Activated CD8-positive, alpha-beta T cell treated with anti-CD3 and anti-CD28 coated beads, Interleukin-2, amount 10 ng/mL, durations not matched to agents 7 days and 5 days (primary cell): ENCODE data around the gene HRAS. TPM values are rescaled to one million over a fixed set of nuclear protein-coding genes. Genes with fewer than 3 reads are reported as not detected.
A peak's percentile ranks its signal among the peaks of the same experiment; 100 is the strongest.

Experiments used
- ATAC-seq: fragments of 150-1000 bp; cut with Tn5 transposase; one replicate; pipeline ENCODE4 v1.10.0; 2021; ENCODE audit warnings: moderate library complexity
- CTCF ChIA-PET: fragments of 350-600 bp; sonication (Branson Sonifier 250); formaldehyde crosslinking; loops from one replicate; lab custom pipeline; 2021; ENCODE audit warnings: antibody characterized with exemption; lab: Charles Lee
- POLR2A ChIA-PET: fragments of 350-600 bp; sonication (Branson Sonifier 250); formaldehyde crosslinking; loops from one replicate; lab custom pipeline; 2021; ENCODE audit warnings: antibody characterized with exemption; lab: Charles Lee
- DNase-seq: peaks from one replicate; pipeline ENCODE4 v3.0.0-alpha.2; 2020
- H3K27ac Mint-ChIP-seq: one replicate; pipeline ENCODE4 v1.8.0; 2021; ENCODE audit warnings: mild to moderate bottlenecking, mixed read lengths
- H3K27me3 Mint-ChIP-seq: one replicate; pipeline ENCODE4 v1.8.0; 2021; ENCODE audit warnings: low read depth, mixed read lengths
- H3K36me3 Mint-ChIP-seq: one replicate; pipeline ENCODE4 v1.8.0; 2021; ENCODE audit warnings: low read depth, mixed read lengths
- H3K4me1 Mint-ChIP-seq: one replicate; pipeline ENCODE4 v1.8.0; 2021; ENCODE audit warnings: low read depth, mixed read lengths
- H3K4me3 Mint-ChIP-seq: one replicate; pipeline ENCODE4 v1.8.0; 2021; ENCODE audit warnings: mild to moderate bottlenecking, mixed read lengths
- H3K9me3 Mint-ChIP-seq: one replicate; pipeline ENCODE4 v1.8.0; 2022; ENCODE audit warnings: mixed read lengths; ENCODE audit not compliant: insufficient read depth
- total RNA-seq, 2 experiments: library from RNA; stranded (reverse); gene quantifications; one replicate each; pipeline ENCODE4 v1.2.3, GENCODE V29; 2021

HRAS gene
- total RNA-seq, 2 experiments from 2014 or later: 58.7 to 68.9 TPM

DNA sequence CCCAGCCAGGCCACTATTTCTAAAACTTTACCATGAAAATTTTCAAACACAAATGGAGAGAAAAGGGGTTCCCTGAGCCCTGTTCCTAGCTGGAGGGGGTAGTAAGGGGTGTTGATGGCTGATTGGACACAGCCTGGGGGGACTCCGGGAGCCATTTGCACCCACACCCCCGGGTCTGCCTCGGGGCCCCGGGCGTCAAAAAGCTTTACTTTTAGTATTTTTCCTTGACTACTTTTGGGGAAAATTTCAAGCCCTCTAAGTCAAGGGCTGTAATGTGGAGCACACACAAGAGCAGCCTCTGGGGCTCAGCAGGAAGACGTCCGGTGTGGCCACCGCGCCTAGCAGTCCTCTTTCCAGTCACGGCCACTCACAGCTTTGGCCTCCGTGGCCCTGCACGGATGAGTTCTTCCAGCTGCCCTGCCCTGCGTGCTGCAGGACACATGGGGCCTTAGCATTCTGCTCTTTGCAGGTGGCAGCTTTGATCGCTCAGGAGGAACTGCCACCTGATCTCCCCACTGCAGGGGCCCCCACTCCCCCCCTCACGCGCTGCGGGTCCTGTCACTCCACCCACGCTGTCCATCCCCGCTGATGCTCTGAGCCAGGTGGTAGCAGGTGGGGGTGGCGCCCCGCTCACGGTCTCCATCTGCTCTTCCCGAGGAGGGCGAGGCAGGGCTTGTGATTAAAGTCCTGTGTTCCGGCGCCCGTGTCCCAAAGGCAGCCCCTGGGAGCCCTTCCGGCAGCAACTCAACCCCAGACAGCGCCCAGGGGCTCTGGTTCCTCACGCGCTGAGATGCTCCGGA is 42.7 kb downstream of the HRAS start:
- no peaks in the 10 kb centered on the region for H3K9me3 Mint-ChIP-seq
- ChIA-PET POLR2A (interaction anchor here (0.6 to 1.6 kb wide), 2 partner anchors 54 to 1358 kb away, joined by 4 read pairs; no protein-coding TSS in a partner anchor), CTCF (interaction anchor here (1.1 kb wide), 1 partner anchor 43 kb away, joined by 3 read pairs; the partner anchor contains the start of gene PTDSS2)
- no peak overlapping the region for H3K27ac Mint-ChIP-seq
- no peaks in the 10 kb centered on the region for H3K27me3 Mint-ChIP-seq
- ATAC-seq (no peak), DNase-seq (no peak)
- H3K4me1 Mint-ChIP-seq: peaks cover 11% of the 10 kb centered on the region
- peaks cover 17% of the 10 kb centered on the region for H3K36me3 Mint-ChIP-seq
- H3K4me3 Mint-ChIP-seq: no peak overlapping the region

GRCh38 chr11:491358-491757 is 44.0 kb downstream of the HRAS start:
- H3K9me3 Mint-ChIP-seq: no peaks in the 10 kb centered on the region
- ATAC-seq (no peak), DNase-seq (no peak)
- ChIA-PET CTCF (no interaction called here), POLR2A (no interaction called here)
- H3K27me3 Mint-ChIP-seq: no peaks in the 10 kb centered on the region
- no peak overlapping the region for H3K27ac Mint-ChIP-seq
- H3K4me3 Mint-ChIP-seq: no peak overlapping the region
- H3K4me1 Mint-ChIP-seq: no peaks in the 10 kb centered on the region
- peaks cover 5% of the 10 kb centered on the region for H3K36me3 Mint-ChIP-seq

- DNase-seq (no peak), ATAC-seq (no peak)
- no peak overlapping the region for H3K4me3 Mint-ChIP-seq
- H3K27me3 Mint-ChIP-seq: no peaks in the 10 kb centered on the region
- POLR2A ChIA-PET: no interaction called here
- no peaks in the 10 kb centered on the region for H3K4me1 Mint-ChIP-seq
- H3K9me3 Mint-ChIP-seq: no peaks in the 10 kb centered on the region
- H3K36me3 Mint-ChIP-seq: peaks cover 4% of the 10 kb centered on the region
- CTCF ChIA-PET: no interaction called here
- H3K27ac Mint-ChIP-seq: no peak overlapping the region
These were observed 44.5 kb downstream of the HRAS start for GRCh38 chr11:490930-491260.

DNA sequence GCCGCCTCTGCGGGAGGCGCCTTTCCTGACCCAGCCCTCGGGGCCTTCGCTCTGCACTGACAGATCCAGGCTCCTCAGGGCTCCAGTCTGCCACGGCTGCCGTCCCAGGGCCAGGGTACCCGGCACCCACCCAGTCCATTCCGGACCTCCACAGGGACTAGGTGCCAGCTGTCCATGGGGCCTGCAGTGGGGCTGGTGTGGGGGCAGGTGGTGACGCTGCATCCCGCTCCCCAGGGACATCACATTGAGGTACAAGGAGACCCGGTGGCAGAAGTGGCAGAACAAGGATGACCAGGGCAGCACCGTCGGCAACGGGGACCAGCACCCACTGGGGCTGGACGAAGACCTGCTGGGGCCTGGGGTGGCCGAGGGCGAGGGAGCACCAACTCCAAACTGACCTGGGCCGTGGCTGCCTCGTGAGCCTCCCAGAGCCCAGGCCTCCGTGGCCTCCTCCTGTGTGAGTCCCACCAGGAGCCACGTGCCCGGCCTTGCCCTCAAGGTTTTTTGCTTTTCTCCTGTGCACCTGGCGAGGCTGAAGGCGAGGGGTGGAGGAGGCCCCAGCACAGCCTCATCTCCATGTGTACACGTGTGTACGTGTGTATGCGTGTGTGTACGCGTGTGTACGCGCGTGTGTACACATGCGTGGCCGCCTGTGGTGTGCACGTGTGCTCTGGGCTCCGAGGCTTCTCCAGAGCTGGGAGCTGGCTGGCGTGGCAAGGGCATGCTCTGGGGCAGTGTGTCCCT is 45.0 kb downstream of the HRAS start:
- no peak overlapping the region for H3K4me3 Mint-ChIP-seq
- ChIA-PET POLR2A (no interaction called here), CTCF (no interaction called here)
- ATAC-seq (no peak), DNase-seq (no peak)
- H3K36me3 Mint-ChIP-seq: peaks cover 2% of the 10 kb centered on the region
- H3K9me3 Mint-ChIP-seq: no peaks in the 10 kb centered on the region
- no peak overlapping the region for H3K27ac Mint-ChIP-seq
- H3K27me3 Mint-ChIP-seq: no peaks in the 10 kb centered on the region
- H3K4me1 Mint-ChIP-seq: no peaks in the 10 kb centered on the region

DNA sequence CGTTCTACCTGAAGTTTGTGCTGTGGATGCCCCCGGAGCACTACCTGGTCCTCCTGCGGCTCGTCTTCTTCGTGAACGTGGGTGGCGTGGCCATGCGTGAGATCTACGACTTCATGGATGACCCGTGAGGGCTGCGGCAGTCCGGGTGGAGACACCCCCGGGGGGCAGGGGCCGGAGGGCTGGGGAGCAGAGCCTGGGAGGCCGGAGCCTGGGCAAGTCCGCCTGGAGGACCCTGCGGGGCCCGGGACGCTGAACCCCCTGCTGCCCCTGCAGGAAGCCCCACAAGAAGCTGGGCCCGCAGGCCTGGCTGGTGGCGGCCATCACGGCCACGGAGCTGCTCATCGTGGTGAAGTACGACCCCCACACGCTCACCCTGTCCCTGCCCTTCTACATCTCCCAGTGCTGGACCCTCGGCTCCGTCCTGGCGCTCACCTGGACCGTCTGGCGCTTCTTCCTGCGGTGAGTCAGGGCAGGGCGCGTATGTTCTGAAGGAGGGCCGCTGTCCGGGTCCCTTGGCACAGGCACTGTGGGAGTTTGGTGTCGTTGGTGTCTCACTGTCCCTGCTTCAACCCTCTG is 45.7 kb downstream of the HRAS start:
- Mint-ChIP-seq H3K36me3 (peaks cover 2% of the 10 kb centered on the region), H3K4me1 (no peaks in the 10 kb centered on the region), H3K4me3 (no peak overlapping the region), H3K27ac (no peak overlapping the region), H3K9me3 (no peaks in the 10 kb centered on the region), H3K27me3 (no peaks in the 10 kb centered on the region)
- CTCF ChIA-PET: no interaction called here
- DNase-seq (no peak), ATAC-seq (no peak)
- POLR2A ChIA-PET: no interaction called here

DNA sequence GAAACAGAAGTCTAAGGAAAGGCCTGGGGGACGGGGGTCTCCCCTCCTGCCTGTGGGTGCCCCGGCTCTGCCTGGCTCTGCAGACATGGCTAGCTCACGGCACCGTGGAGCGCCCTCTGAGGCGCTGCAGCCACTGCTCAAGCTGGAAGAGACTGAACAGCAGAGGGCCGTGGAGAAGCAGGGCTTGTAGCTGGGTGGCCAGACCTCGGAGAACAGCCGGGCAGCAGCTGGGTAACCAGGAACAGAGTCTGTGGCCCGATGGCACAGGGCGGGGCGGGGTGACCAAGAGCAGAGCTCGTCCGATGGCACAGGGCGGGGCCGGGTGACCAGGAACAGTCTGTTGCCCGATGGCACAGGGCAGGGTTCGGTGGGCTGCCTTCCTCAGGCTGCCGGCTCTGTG is 46.4 kb downstream of the HRAS start:
- no peak for DNase-seq
- no peaks in the 10 kb centered on the region for H3K27me3 Mint-ChIP-seq
- H3K36me3 Mint-ChIP-seq: no peaks in the 10 kb centered on the region
- no peak overlapping the region for H3K4me3 Mint-ChIP-seq
- no peaks in the 10 kb centered on the region for H3K9me3 Mint-ChIP-seq
- H3K4me1 Mint-ChIP-seq: no peaks in the 10 kb centered on the region
- CTCF ChIA-PET: no interaction called here
- POLR2A ChIA-PET: no interaction called here
- H3K27ac Mint-ChIP-seq: peak overlapping the region; percentile 43
- ATAC-seq: no peak

DNA sequence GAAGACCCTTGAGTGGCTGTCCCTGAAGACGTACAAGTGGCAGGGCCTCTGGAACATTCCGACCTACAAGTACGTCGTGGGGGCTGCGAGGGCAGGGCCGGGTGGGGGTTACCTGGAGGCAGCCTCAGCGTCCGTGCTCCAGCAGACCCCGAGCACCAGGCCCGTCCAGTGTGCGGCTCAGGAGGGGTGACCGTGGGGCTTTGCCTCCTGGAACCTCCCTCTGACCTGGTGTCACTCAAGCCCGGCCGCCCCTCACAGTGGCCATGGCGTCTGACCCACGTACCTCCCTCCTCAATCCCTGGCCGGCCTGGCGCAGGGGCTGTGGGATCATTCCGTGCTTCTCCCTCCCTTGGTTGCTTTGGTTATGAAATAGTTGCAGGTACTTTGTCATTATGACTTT is 46.8 kb downstream of the HRAS start:
- Mint-ChIP-seq H3K36me3 (no peaks in the 10 kb centered on the region), H3K4me1 (no peaks in the 10 kb centered on the region), H3K4me3 (no peak overlapping the region), H3K9me3 (no peaks in the 10 kb centered on the region), H3K27me3 (no peaks in the 10 kb centered on the region), H3K27ac (no peak overlapping the region)
- ChIA-PET CTCF (no interaction called here), POLR2A (no interaction called here)
- ATAC-seq: no peak
- DNase-seq: no peak

- H3K27me3 Mint-ChIP-seq: no peaks in the 10 kb centered on the region
- H3K27ac Mint-ChIP-seq: no peak overlapping the region
- DNase-seq (no peak), ATAC-seq (no peak)
- H3K36me3 Mint-ChIP-seq: no peaks in the 10 kb centered on the region
- POLR2A ChIA-PET: no interaction called here
- H3K4me3 Mint-ChIP-seq: no peak overlapping the region
- H3K9me3 Mint-ChIP-seq: no peaks in the 10 kb centered on the region
- CTCF ChIA-PET: no interaction called here
- no peaks in the 10 kb centered on the region for H3K4me1 Mint-ChIP-seq
These were observed 47.3 kb downstream of the HRAS start for GRCh38 chr11:488062-488461.

GRCh38 chr11:487571-488021 is 47.8 kb downstream of the HRAS start:
- ATAC-seq: no peak

GRCh38 chr11:486189-486588 is 49.2 kb downstream of the HRAS start:
- H3K4me1 Mint-ChIP-seq: no peaks in the 10 kb centered on the region
- H3K27ac Mint-ChIP-seq: no peak overlapping the region
- H3K9me3 Mint-ChIP-seq: no peaks in the 10 kb centered on the region
- ChIA-PET POLR2A (no interaction called here), CTCF (no interaction called here)
- H3K36me3 Mint-ChIP-seq: no peaks in the 10 kb centered on the region
- no peak for DNase-seq
- ATAC-seq: no peak
- H3K27me3 Mint-ChIP-seq: no peaks in the 10 kb centered on the region
- no peak overlapping the region for H3K4me3 Mint-ChIP-seq

More at GRCh38 chr11:487571-488021, 47.8 kb downstream of the HRAS start:
- no peak for DNase-seq
- ChIA-PET POLR2A (no interaction called here), CTCF (no interaction called here)
- no peaks in the 10 kb centered on the region for H3K9me3 Mint-ChIP-seq
- H3K4me3 Mint-ChIP-seq: no peak overlapping the region
- no peaks in the 10 kb centered on the region for H3K36me3 Mint-ChIP-seq
- H3K4me1 Mint-ChIP-seq: no peaks in the 10 kb centered on the region
- no peak overlapping the region for H3K27ac Mint-ChIP-seq
- no peaks in the 10 kb centered on the region for H3K27me3 Mint-ChIP-seq

DNA sequence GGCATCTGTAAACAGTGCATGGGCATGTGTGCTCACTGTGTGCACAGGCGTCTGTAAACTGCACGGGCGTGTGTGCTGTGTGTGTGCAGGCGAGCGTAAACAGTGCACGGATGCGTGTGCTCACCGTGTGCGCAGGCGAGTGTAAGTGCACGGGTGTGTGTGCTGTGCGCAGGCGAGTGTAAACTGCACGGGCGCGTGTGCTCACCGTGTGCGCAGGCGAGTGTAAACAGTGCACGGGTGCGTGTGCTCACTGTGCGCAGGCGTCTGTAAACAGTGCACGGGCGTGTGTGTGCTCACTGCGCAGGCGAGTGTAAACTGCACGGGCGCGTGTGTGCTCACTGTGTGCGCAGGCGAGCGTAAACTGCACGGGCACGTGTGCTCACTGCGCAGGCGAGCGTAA is 50.8 kb downstream of the HRAS start:
- no peaks in the 10 kb centered on the region for H3K4me1 Mint-ChIP-seq
- DNase-seq (no peak), ATAC-seq (no peak)
- ChIA-PET POLR2A (no interaction called here), CTCF (no interaction called here)
- no peak overlapping the region for H3K4me3 Mint-ChIP-seq
- no peaks in the 10 kb centered on the region for H3K9me3 Mint-ChIP-seq
- no peak overlapping the region for H3K27ac Mint-ChIP-seq
- no peaks in the 10 kb centered on the region for H3K36me3 Mint-ChIP-seq
- H3K27me3 Mint-ChIP-seq: no peaks in the 10 kb centered on the region
